Ecto neural progenitor cell (in vitro differentiated cells): ENCODE results near the gene HTN1.
"Not testable (repeated sequence)": the region's sequence is repeated elsewhere in the genome, so short reads cannot be mapped to it uniquely, and the experiment has no call there.

ENCODE experiments used
- DNase-seq: peaks from one replicate; pipeline ENCODE4 v3.0.0-alpha.2; 2018; ENCODE audit warnings: low spot score

The HTN1 gene

DNA sequence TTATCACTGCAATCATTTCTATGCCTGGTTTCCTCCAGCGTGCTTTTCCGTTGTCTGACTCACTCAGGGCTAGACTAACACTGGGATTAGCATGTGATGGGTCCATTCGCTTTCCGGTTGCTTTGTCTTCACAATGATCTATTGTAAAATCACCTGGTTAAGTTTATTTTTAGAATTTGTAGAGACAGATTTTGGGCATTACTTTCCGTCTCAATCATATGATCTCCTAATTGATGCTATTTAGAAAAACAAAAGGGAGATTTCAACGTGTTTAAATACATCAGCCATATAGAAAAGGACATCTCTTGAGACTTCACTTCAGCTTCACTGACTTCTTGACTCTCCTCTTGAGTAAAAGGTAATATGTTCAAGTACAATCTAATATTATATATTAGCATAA lies at the start of gene HTN1:
Gene HTN1, plus strand, starts transcription at position 301 of the 400 bp plus-strand sequence. CDS start 2,639 bp downstream, outside the sequence.
- not testable (repeated sequence) for DNase-seq

DNA sequence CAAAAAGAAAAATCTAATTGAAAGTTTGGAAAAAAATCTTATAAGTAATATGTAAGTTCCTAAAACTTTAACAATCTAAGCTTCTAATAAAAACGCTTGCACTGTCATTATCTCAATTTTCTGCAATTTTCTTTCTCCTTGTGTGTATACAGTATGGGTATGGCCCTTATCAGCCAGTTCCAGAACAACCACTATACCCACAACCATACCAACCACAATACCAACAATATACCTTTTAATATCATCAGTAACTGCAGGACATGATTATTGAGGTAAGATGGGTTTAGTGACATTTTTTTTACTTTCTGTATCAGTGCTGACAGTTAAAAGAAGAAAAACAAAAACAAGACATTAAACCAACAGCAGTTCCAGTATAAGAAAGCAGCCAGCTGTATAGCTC lies 49.5 kb upstream of the HTN1 start:
- no peak for DNase-seq

DNA sequence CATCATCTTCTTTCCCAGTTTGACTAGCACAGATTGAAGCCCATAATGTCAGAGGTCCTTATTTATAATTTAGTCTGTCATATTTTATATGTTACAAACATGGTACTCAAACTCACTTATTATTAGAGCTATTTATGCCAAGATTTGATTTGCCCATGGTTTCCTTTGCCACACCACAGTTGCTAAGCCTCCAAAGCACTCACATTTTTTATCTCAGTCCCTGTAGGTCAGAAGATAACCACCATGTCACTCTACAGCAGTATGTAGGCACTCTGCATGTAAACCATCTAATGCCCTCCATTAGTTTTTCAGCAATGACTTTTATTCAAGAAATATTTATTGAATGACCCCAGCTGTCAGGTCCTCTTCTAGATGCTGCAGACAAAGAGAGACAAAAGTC lies 47.7 kb upstream of the HTN1 start:
- no peak for DNase-seq

DNA sequence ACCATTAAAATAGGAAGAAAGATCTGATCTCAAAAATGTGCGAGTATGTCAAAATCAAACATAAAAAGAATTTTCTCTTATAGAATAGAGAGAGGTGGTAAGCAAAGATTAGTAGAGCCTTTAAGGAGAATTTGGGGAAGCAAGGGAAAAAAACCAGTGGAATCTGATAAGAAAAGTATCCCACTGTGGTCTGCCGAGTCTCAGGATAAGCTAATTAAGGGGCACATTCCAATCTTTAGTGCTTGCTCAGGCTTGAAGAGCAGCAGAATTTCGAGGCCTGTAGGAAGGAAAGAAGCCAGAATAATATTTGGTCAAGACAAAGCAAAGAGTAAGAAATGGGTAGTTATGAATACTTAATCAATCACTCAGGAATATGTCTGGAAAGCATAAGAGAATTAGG lies 41.5 kb upstream of the HTN1 start:
- DNase-seq, result no peak

DNA sequence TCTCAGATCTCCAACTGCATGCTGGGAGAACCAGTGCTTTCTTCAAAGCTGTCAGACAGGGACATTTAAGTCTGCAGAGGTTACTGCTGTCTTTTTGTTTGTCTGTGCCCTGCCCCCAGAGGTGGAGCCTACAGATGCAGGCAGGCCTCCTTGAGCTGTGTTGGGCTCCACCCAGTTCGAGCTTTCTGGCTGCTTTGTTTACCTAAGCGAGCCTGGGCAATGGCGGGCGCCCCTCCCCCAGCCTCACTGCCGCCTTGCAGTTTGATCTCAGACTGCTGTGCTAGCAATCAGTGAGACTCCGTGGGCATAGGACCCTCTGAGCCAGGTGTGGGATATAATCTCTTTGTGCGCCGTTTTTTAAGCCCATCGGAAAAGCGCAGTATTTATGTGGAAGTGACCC lies 31.2 kb upstream of the HTN1 start:
- not testable (repeated sequence) for DNase-seq

DNA sequence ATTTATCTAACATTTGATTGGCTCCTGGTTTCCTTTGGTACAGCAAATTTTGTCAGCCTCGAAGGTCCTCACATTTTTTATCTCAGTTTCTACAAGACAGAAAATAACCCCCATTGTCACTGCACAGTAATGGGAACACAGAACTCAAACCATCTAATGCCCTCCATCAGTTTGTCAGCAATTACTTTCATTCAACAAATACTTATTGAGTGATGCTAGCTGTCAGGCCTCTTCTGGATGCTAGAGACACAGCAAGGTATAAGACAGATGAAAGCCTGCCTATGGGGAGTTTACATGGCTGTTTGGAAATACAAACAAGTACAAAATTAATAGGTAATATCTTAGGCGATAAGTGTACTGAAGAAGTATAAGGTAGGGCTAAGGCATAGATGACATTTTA lies 27.0 kb upstream of the HTN1 start:
- DNase-seq, result no peak

DNA sequence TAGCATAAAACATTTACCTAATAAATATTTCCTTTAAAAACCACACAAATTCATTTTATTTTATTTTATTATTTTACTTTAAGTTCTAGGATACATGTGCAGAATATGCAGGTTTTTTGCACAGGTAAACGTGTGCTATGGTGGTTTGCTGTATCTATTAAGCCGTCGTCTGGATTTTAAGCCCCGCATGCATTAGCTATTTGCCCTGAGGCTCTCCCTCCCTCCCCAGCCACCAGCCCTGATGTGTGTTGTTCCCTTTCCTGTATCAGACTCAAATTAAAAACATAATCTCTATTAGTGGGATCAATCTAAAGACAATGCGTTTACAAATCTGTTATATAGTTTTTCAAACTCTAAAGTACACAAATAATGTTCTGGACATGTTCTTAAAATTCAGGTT lies 23.2 kb upstream of the HTN1 start:
- DNase-seq, result no peak

DNA sequence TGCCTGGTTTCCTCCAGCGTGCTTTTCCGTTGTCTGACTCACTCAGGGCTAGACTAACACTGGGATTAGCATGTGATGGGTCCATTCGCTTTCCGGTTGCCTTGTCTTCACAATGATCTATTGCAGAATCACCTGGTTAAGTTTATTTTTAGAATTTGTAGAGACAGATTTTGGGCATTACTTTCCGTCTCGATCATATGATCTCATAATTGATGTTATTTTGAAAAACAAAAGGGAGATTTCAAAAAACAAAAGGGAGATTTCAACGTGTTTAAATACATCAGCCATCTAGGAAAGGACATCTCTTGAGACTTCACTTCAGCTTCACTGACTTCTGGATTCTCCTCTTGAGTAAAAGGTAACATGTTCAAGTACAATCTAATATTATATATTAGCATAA lies 22.1 kb upstream of the HTN1 start, which contains the start of gene HTN3:
Gene HTN3, plus strand, starts transcription at position 301 of the 400 bp plus-strand sequence. CDS start 2,282 bp downstream, outside the sequence.
- not testable (repeated sequence) for DNase-seq

DNA sequence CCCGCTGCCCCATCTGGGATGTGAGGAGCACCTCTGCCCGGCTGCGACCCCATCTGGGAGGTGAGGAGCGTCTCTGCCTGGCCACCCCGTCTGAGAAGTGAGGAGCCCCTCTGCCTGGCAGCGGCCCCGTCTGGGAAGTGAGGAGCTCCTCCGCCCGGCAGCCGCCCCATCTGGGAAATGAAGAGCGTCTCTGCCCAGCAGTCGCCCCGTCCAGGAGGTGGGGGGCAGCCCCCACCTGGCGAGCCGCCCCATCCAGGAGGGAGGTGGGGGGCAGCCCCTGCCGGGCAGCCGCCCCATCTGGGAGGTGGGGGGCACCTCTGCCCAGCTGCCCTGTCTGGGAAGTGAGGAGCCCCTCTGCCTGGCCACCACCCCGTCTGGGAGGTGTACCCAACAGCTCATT lies 12.7 kb upstream of the HTN1 start:
- DNase-seq, result not testable (repeated sequence)

DNA sequence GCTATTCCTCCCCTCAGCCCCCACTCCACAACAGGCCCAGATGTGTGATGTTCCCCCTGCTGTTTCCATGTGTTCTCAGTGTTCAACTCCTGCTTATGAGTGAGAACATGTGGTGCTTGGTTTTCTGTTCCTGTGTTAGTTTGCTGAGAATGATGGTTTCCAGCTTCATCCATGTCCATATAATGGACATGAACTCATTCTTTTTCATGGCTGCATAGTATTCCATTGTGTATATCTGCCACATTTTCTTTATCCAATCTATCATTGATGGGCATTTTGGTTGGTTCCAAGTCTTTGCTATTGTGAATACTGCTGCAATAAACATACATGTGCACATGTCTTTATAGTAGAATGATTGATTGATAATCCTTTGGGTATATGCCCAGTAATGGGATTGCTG lies 10.3 kb upstream of the HTN1 start:
- not testable (repeated sequence) for DNase-seq

DNA sequence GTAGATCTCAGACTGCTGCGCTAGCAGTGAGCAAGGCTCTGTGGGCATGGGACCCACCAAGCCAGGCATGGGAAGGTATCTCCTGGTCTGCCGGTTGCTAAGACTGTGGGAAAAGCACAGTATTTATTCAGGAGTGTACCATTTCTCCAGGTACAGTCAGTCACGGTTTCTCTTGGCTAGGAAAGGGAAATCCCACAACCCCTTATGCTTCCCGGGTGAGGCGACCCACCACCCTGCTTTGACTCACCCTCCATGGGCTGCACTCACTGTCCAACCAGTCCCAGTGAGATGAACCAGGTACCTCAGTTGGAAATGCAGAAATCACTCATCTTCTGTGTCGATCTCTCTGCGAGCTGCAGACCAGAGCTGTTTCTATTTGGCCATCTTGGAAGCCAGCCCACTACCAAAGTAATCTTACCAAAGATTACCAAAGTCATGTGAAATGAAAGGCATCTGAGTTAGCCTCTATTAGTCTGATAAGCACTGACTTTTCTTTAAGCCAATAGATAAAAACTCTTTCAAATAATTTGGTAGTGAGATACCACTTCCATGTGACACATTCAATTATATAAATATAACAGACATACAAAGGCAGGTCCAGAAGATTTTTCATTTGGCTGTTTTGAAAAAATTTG lies 8.5 kb upstream of the HTN1 start:
- no peak for DNase-seq

DNA sequence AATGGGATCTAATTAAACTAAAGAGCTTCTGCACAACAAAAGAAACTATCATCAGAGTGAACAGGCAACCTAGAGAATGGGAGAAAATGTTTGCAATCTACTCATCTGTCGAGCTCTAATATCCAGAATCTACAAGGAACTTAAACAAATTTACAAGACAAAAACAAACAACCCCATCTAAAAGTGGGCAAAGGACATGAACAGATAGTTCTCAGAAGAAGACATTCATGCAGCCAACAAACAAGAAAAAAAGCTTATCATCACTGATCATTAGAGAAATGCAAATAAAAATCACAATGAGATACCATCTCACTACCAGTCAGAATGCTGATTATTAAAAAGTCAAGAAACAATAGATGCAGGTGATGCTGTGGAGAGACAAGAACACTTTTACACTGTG lies 6.3 kb downstream of the HTN1 start:
- DNase-seq, result not testable (repeated sequence)

DNA sequence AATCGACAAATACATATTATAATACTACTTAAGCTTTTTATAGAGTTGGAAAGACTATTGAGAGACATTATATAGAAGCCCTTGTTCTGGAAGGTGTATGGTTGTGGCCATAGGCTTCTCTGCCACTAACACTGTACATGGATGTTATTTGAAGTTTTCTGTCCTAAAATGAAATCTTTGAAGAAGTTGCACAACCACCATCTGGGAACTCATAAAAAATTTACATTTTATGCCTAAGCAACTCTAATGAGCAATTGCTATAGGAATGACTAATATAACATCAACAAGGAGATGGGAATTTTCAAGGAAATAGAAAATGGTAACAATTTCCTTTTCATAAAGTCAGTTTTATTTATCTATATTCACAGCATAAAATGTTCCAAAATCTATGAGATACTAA lies 7.4 kb downstream of the HTN1 start:
- no peak for DNase-seq

DNA sequence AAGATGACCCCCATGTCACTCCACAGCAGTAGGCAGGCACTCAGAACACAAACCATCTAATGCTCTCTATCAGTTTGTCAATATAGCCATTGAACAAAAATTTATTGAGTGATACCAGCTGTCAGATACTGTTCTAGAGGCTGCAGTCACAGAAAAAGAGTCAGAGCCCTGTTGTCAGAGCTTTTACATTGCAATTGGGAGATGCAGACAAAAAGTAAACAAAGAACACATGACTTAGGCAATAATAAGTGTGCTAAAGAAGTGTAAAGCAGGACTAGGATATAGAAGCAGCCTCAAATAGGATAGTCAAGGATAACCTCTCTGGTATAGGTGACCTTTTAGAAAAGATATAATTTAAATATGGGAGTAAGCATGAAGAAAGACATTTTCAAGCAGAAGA lies 8.9 kb downstream of the HTN1 start:
- no peak for DNase-seq

DNA sequence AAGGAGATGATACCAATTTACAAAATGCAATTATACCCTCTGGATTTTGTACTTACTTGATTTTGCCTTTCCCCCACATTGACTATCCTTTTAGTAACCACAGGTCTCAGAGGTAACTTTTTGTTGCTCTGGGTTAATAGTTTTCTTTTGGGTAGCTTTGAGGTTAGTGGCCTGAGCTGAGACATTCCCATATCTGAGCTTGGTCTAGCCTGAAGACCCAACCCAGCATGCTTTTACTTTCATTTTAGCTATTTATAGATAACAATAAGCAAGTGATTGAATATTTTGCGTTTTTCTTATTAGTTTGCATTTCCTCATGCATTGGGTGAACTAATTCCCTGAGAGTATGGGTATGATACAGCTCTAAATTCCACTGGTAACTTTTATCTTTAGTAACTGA lies 11.8 kb downstream of the HTN1 start:
- no peak for DNase-seq

DNA sequence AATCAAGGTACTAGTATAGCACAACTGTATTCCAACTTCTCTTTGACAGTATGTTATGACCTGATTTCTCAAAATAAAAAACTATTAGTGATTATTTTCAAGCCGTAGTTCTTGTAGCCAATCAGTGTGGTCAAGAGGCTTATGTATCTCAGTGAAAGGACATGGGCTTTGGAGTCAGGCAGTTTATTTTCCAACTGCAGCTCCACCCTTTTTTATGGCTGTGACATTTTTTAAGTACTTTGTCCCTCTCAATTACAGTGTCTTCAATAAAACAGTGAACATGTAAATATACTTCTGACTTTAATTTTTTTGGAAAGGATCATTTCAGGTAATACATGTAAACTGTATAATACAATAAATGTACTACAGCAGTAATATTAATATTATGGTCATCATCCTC lies 30.0 kb downstream of the HTN1 start:
- no peak for DNase-seq

DNA sequence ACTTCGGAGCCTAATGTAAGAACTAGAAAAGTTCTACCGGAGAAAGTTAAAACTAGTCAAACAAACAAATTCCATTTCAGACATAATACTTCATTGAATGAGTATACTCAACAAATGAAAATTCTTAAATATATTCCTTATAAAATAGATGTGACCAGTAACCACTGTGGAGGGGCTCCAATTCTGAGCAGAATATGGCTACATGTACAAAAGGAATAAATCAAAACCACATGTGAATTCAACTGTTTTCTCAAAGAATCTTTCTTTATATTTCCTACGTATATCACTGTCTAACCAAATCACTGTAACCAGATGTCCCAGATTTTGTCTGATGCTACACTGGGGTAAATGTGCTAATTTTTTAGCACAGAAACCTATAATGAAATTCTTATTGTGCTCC lies 49.0 kb downstream of the HTN1 start:
- DNase-seq, result no peak
